Stimulated activated memory B cell treated with anti-CD40 and anti-IgM and Interleukin-4, amounts not matched to agents 10 μg/mL and 1 μg/mL and 100 μg/mL, for 72 hours (primary cell): ENCODE measurements around the gene TNFRSF6B.
A peak's percentile ranks its signal among the peaks of the same experiment; 100 is the strongest.

Experiments used
- ATAC-seq: fragments of 150-1000 bp; cut with Tn5 transposase; 2 replicates; pipeline ENCODE4 v1.10.0; 2021
- H3K27ac Mint-ChIP-seq: one replicate; pipeline ENCODE4 v1.8.0; 2022; ENCODE audit warnings: mild to moderate bottlenecking, mixed read lengths
- H3K27me3 Mint-ChIP-seq: one replicate; pipeline ENCODE4 v1.8.0; 2022; ENCODE audit warnings: mixed read lengths
- H3K36me3 Mint-ChIP-seq: one replicate; pipeline ENCODE4 v1.8.0; 2022; ENCODE audit warnings: mixed read lengths
- H3K4me1 Mint-ChIP-seq: one replicate; pipeline ENCODE4 v1.8.0; 2022; ENCODE audit warnings: mixed read lengths
- H3K4me3 Mint-ChIP-seq: one replicate; pipeline ENCODE4 v1.8.0; 2022; ENCODE audit warnings: mild to moderate bottlenecking, moderate library complexity, mixed read lengths
- H3K9me3 Mint-ChIP-seq: one replicate; pipeline ENCODE4 v1.8.0; 2022; ENCODE audit warnings: mixed read lengths

The TNFRSF6B gene

GRCh38 chr20:63697357-63697867 is 960 bp downstream of the TNFRSF6B start:
- Mint-ChIP-seq H3K36me3 (peaks cover 10% of the 10 kb centered on the region), H3K4me3 (peak overlapping the region; percentile 23)

GRCh38 chr20:63697868-63698545 is 1.6 kb downstream of the TNFRSF6B start:
- no peak for ATAC-seq
- H3K36me3 Mint-ChIP-seq = peaks cover 10% of the 10 kb centered on the region
- H3K27ac Mint-ChIP-seq = no peak overlapping the region
- H3K27me3 Mint-ChIP-seq = no peaks in the 10 kb centered on the region
- peaks cover 39% of the 10 kb centered on the region for H3K4me1 Mint-ChIP-seq
- no peak overlapping the region for H3K4me3 Mint-ChIP-seq
- H3K9me3 Mint-ChIP-seq = no peaks in the 10 kb centered on the region

More at GRCh38 chr20:63697357-63697867, 960 bp downstream of the TNFRSF6B start:
- H3K4me1 Mint-ChIP-seq = peaks cover 39% of the 10 kb centered on the region
- H3K9me3 Mint-ChIP-seq = no peaks in the 10 kb centered on the region
- no peak for ATAC-seq
- peak overlapping the region; percentile 51 for H3K27ac Mint-ChIP-seq
- no peaks in the 10 kb centered on the region for H3K27me3 Mint-ChIP-seq

- peak; percentile 49 for ATAC-seq
- Mint-ChIP-seq H3K4me3 (peak overlapping the region; percentile 21), H3K27ac (peak overlapping the region; percentile 75)
These were observed 2.5 kb downstream of the TNFRSF6B start for GRCh38 chr20:63698739-63699465.

GRCh38 chr20:63699466-63700198 is 3.2 kb downstream of the TNFRSF6B start:
- peaks cover 44% of the 10 kb centered on the region for H3K4me1 Mint-ChIP-seq
- peak; percentile 2 for ATAC-seq
- peak overlapping the region; percentile 21 for H3K4me3 Mint-ChIP-seq
- H3K9me3 Mint-ChIP-seq = no peaks in the 10 kb centered on the region
- peak overlapping the region; percentile 75 for H3K27ac Mint-ChIP-seq
- H3K36me3 Mint-ChIP-seq = peaks cover under 1% of the 10 kb centered on the region
- H3K27me3 Mint-ChIP-seq = no peaks in the 10 kb centered on the region

More at GRCh38 chr20:63698739-63699465, 2.5 kb downstream of the TNFRSF6B start:
- peaks cover 43% of the 10 kb centered on the region for H3K4me1 Mint-ChIP-seq
- no peaks in the 10 kb centered on the region for H3K9me3 Mint-ChIP-seq
- no peaks in the 10 kb centered on the region for H3K27me3 Mint-ChIP-seq
- peaks cover 5% of the 10 kb centered on the region for H3K36me3 Mint-ChIP-seq

GRCh38 chr20:63700199-63701050 is 4.0 kb downstream of the TNFRSF6B start:
- peaks cover 8% of the 10 kb centered on the region for H3K36me3 Mint-ChIP-seq
- no peak overlapping the region for H3K27ac Mint-ChIP-seq
- no peaks in the 10 kb centered on the region for H3K27me3 Mint-ChIP-seq
- no peaks in the 10 kb centered on the region for H3K9me3 Mint-ChIP-seq
- ATAC-seq = no peak
- no peak overlapping the region for H3K4me3 Mint-ChIP-seq
- peaks cover 52% of the 10 kb centered on the region for H3K4me1 Mint-ChIP-seq

- peaks cover 54% of the 10 kb centered on the region for H3K4me1 Mint-ChIP-seq
- no peak for ATAC-seq
- peaks cover 8% of the 10 kb centered on the region for H3K36me3 Mint-ChIP-seq
- no peak overlapping the region for H3K27ac Mint-ChIP-seq
- H3K9me3 Mint-ChIP-seq = no peaks in the 10 kb centered on the region
- H3K27me3 Mint-ChIP-seq = no peaks in the 10 kb centered on the region
- no peak overlapping the region for H3K4me3 Mint-ChIP-seq
These were observed 4.5 kb downstream of the TNFRSF6B start for GRCh38 chr20:63701051-63701328.

- Mint-ChIP-seq H3K4me1 (peaks cover 54% of the 10 kb centered on the region), H3K9me3 (no peaks in the 10 kb centered on the region)
These were observed 5.0 kb downstream of the TNFRSF6B start for GRCh38 chr20:63701329-63702035.

GRCh38 chr20:63702036-63702665 is 5.7 kb downstream of the TNFRSF6B start:
- Mint-ChIP-seq H3K27me3 (no peaks in the 10 kb centered on the region), H3K36me3 (peaks cover 8% of the 10 kb centered on the region), H3K4me1 (peaks cover 59% of the 10 kb centered on the region), H3K4me3 (no peak overlapping the region), H3K9me3 (no peaks in the 10 kb centered on the region), H3K27ac (no peak overlapping the region)
- ATAC-seq = no peak

More at GRCh38 chr20:63701329-63702035, 5.0 kb downstream of the TNFRSF6B start:
- Mint-ChIP-seq H3K27ac (no peak overlapping the region), H3K4me3 (no peak overlapping the region), H3K36me3 (peaks cover 8% of the 10 kb centered on the region), H3K27me3 (no peaks in the 10 kb centered on the region)
- no peak for ATAC-seq

GRCh38 chr20:63702751-63703470 is 6.5 kb downstream of the TNFRSF6B start:
- Mint-ChIP-seq H3K27ac (no peak overlapping the region), H3K27me3 (no peaks in the 10 kb centered on the region), H3K9me3 (no peaks in the 10 kb centered on the region), H3K36me3 (peaks cover 8% of the 10 kb centered on the region), H3K4me1 (peaks cover 51% of the 10 kb centered on the region), H3K4me3 (no peak overlapping the region)
- no peak for ATAC-seq

GRCh38 chr20:63703471-63703975 is 7.1 kb downstream of the TNFRSF6B start:
- Mint-ChIP-seq H3K36me3 (peaks cover 9% of the 10 kb centered on the region), H3K9me3 (no peaks in the 10 kb centered on the region), H3K27ac (no peak overlapping the region), H3K4me3 (no peak overlapping the region), H3K4me1 (peaks cover 51% of the 10 kb centered on the region), H3K27me3 (no peaks in the 10 kb centered on the region)
- ATAC-seq = no peak

- ATAC-seq = no peak
- no peaks in the 10 kb centered on the region for H3K9me3 Mint-ChIP-seq
- no peak overlapping the region for H3K4me3 Mint-ChIP-seq
- H3K4me1 Mint-ChIP-seq = peaks cover 52% of the 10 kb centered on the region
- no peaks in the 10 kb centered on the region for H3K27me3 Mint-ChIP-seq
- H3K36me3 Mint-ChIP-seq = peaks cover 16% of the 10 kb centered on the region
- H3K27ac Mint-ChIP-seq = no peak overlapping the region
These were observed 7.7 kb downstream of the TNFRSF6B start for GRCh38 chr20:63703976-63704748.

- no peak overlapping the region for H3K27ac Mint-ChIP-seq
- ATAC-seq = no peak
- peaks cover 19% of the 10 kb centered on the region for H3K36me3 Mint-ChIP-seq
- H3K4me3 Mint-ChIP-seq = no peak overlapping the region
- no peaks in the 10 kb centered on the region for H3K27me3 Mint-ChIP-seq
- peaks cover 51% of the 10 kb centered on the region for H3K4me1 Mint-ChIP-seq
- no peaks in the 10 kb centered on the region for H3K9me3 Mint-ChIP-seq
These were observed 8.3 kb downstream of the TNFRSF6B start for GRCh38 chr20:63704749-63705117.
